ENCODE results near the gene C10orf71.

Gene C10orf71

GRCh38 chr10:49365275-49365674 lies 66.3 kb downstream of the C10orf71 start:
- POLR2A ChIA-PET, result no interaction called here
- no peak for TF ChIP-seq CTCF (IDR thresholded peaks at IDR 0.05; ENCODE audit: control extremely low read depth, extremely low read depth, low read depth, missing control alignments)
- no peak for DNase-seq (ENCODE audit: extremely low spot score)
- CTCF ChIA-PET, result no interaction called here

GRCh38 chr10:49365675-49366415 lies 66.9 kb downstream of the C10orf71 start:
- TF ChIP-seq CTCF (IDR thresholded peaks at IDR 0.05; ENCODE audit: control extremely low read depth, extremely low read depth, low read depth, missing control alignments), result no peak
- CTCF ChIA-PET, result no interaction called here
- POLR2A ChIA-PET, result no interaction called here
- no peak for DNase-seq (ENCODE audit: extremely low spot score)

GRCh38 chr10:49366460-49366859 lies 67.5 kb downstream of the C10orf71 start:
- ChIA-PET POLR2A (no interaction called here), CTCF (interaction anchor here (1.0 kb wide), 1 partner anchor 41 kb away, joined by 3 read pairs; no protein-coding TSS in a partner anchor)
- no peak for DNase-seq (ENCODE audit: extremely low spot score)
- TF ChIP-seq CTCF (IDR thresholded peaks at IDR 0.05; ENCODE audit: control extremely low read depth, extremely low read depth, low read depth, missing control alignments), result no peak

- ChIA-PET POLR2A (no interaction called here), CTCF (no interaction called here)
- no peak for DNase-seq (ENCODE audit: extremely low spot score)
- TF ChIP-seq CTCF (IDR thresholded peaks at IDR 0.05; ENCODE audit: control extremely low read depth, extremely low read depth, low read depth, missing control alignments), result no peak
Measured at GRCh38 chr10:49367600-49367999, 68.6 kb downstream of the C10orf71 start.

GRCh38 chr10:49368256-49368655 lies 69.3 kb downstream of the C10orf71 start:
- CTCF ChIA-PET, result no interaction called here
- POLR2A ChIA-PET, result no interaction called here
- no peak for DNase-seq (ENCODE audit: extremely low spot score)
- no peak for TF ChIP-seq CTCF (IDR thresholded peaks at IDR 0.05; ENCODE audit: control extremely low read depth, extremely low read depth, low read depth, missing control alignments)

- TF ChIP-seq CTCF (IDR thresholded peaks at IDR 0.05; ENCODE audit: control extremely low read depth, extremely low read depth, low read depth, missing control alignments), result no peak
- no peak for DNase-seq (ENCODE audit: extremely low spot score)
- CTCF ChIA-PET, result no interaction called here
- POLR2A ChIA-PET, result no interaction called here
Measured at GRCh38 chr10:49369216-49370162, 70.5 kb downstream of the C10orf71 start.

All from GM10248 (cell line).